Neural progenitor cell (in vitro differentiated cells): ENCODE data around the gene COL20A1. TPM values are rescaled to one million over a fixed set of nuclear protein-coding genes. Genes with fewer than 3 reads are reported as not detected.

Source experiments
- DNase-seq: peaks from one replicate; pipeline ENCODE4 v3.0.0-alpha.2; 2016; ENCODE audit warnings: low spot score
- H2AFZ ChIP-seq: fragments of 200-600 bp; sonication (generic); replicated peaks from 2 replicates; pipeline ENCODE4 v1.6.1; 2016; ENCODE audit warnings: antibody characterized with exemption
- H3F3A ChIP-seq: fragments of 200-600 bp; sonication (generic); 2 replicates; pipeline ENCODE4 v1.6.1; 2016; ENCODE audit warnings: antibody characterized with exemption, low read depth
- H3K27ac ChIP-seq: fragments of 200-600 bp; sonication (generic); 2 replicates; pipeline ENCODE4 v1.5.1; 2016; ENCODE audit warnings: mild to moderate bottlenecking
- H3K27me3 ChIP-seq: fragments of 200-600 bp; sonication (generic); 2 replicates; pipeline ENCODE4 v1.6.1; 2016; ENCODE audit warnings: mild to moderate bottlenecking, moderate library complexity
- H3K36me3 ChIP-seq: fragments of 200-600 bp; sonication (generic); 2 replicates; pipeline ENCODE4 v1.5.1; 2016
- H3K4me1 ChIP-seq: fragments of 200-600 bp; sonication (generic); 2 replicates; pipeline ENCODE4 v1.6.1; 2016; ENCODE audit warnings: mixed run types
- H3K4me2 ChIP-seq: fragments of 200-600 bp; sonication (generic); 2 replicates; pipeline ENCODE4 v1.6.1; 2016
- H3K4me3 ChIP-seq: fragments of 200-600 bp; sonication (generic); 2 replicates; pipeline ENCODE4 v1.5.1; 2016
- H3K79me2 ChIP-seq: fragments of 200-600 bp; sonication (generic); 2 replicates; pipeline ENCODE4 v1.6.1; 2016; ENCODE audit warnings: low read depth
- H3K9ac ChIP-seq: fragments of 200-600 bp; sonication (generic); 2 replicates; pipeline ENCODE4 v1.6.1; 2016
- H3K9me3 ChIP-seq: fragments of 200-600 bp; sonication (generic); 2 replicates; pipeline ENCODE4 v1.5.1; 2016; ENCODE audit warnings: low read depth
- H4K20me1 ChIP-seq: fragments of 200-600 bp; sonication (generic); 2 replicates; pipeline ENCODE4 v1.6.1; 2016; ENCODE audit warnings: low read depth
- H3K27ac Mint-ChIP-seq: 3 replicates; pipeline ENCODE4 v1.8.0; 2021; ENCODE audit warnings: mixed read lengths
- H3K27me3 Mint-ChIP-seq: 2 replicates; pipeline ENCODE4 v1.8.0; 2022; ENCODE audit warnings: low read depth, mild to moderate bottlenecking, inconsistent platforms, moderate library complexity, mixed read lengths; ENCODE audit not compliant: insufficient read depth
- H3K36me3 Mint-ChIP-seq: 3 replicates; pipeline ENCODE4 v1.8.0; 2021; ENCODE audit warnings: mixed read lengths
- H3K4me1 Mint-ChIP-seq: 3 replicates; pipeline ENCODE4 v1.8.0; 2021; ENCODE audit warnings: mixed read lengths
- H3K4me3 Mint-ChIP-seq: 3 replicates; pipeline ENCODE4 v1.8.0; 2021; ENCODE audit warnings: mild to moderate bottlenecking, moderate library complexity, mixed read lengths
- H3K9me3 Mint-ChIP-seq: 3 replicates; pipeline ENCODE4 v1.8.0; 2020; ENCODE audit warnings: mixed read lengths
- EZH2 ChIP-seq: fragments of 200-600 bp; sonication (generic); IDR thresholded peaks from 2 replicates; pipeline ENCODE4 v1.6.1; 2017; ENCODE audit warnings: antibody characterized with exemption, mild to moderate bottlenecking, moderate library complexity
- EZH2phosphoT487 ChIP-seq: fragments of 200-600 bp; sonication (generic); IDR thresholded peaks from 2 replicates; pipeline ENCODE4 v1.6.1; 2017; ENCODE audit warnings: antibody characterized with exemption
- total RNA-seq: library from RNA; depleted of rRNA; stranded (reverse); fragments of >200 nt; gene quantifications from 2 replicates; pipeline ENCODE4 v1.2.3, GENCODE V29; 2015; ENCODE audit warnings: low replicate concordance
- TF ChIP-seq, protein P1 (sequence below): fragments of 200-600 bp; sonication (generic); IDR thresholded peaks from 2 replicates; pipeline ENCODE4 v1.5.1; 2017; ENCODE audit warnings: antibody characterized with exemption, mild to moderate bottlenecking

The COL20A1 gene
- total RNA-seq, 1 donor from 2014 or later = 0.37 TPM

- Mint-ChIP-seq H3K9me3 (peaks cover 2% of the 10 kb centered on the region), H3K36me3 (peaks cover 9% of the 10 kb centered on the region), H3K4me3 (peak overlapping the region; percentile 64), H3K4me1 (peaks cover 23% of the 10 kb centered on the region), H3K27me3 (peaks cover 2% of the 10 kb centered on the region), H3K27ac (no peak overlapping the region)
- no peaks in the 10 kb centered on the region for H3K9me3 ChIP-seq
- peaks cover 13% of the 10 kb centered on the region for H3K4me1 ChIP-seq
- H4K20me1 ChIP-seq = peaks cover 36% of the 10 kb centered on the region
- H3K27ac ChIP-seq = no peak overlapping the region
- H3K36me3 ChIP-seq = no peaks in the 10 kb centered on the region
- H3K9ac ChIP-seq = no peak overlapping the region
- no peak for DNase-seq
- no peak overlapping the region for H3K4me3 ChIP-seq
- H3K79me2 ChIP-seq = peaks cover 42% of the 10 kb centered on the region
- no peak for TF ChIP-seq EZH2
- TF ChIP-seq EZH2phosphoT487 = no peak
- TF ChIP-seq, protein P1, sequence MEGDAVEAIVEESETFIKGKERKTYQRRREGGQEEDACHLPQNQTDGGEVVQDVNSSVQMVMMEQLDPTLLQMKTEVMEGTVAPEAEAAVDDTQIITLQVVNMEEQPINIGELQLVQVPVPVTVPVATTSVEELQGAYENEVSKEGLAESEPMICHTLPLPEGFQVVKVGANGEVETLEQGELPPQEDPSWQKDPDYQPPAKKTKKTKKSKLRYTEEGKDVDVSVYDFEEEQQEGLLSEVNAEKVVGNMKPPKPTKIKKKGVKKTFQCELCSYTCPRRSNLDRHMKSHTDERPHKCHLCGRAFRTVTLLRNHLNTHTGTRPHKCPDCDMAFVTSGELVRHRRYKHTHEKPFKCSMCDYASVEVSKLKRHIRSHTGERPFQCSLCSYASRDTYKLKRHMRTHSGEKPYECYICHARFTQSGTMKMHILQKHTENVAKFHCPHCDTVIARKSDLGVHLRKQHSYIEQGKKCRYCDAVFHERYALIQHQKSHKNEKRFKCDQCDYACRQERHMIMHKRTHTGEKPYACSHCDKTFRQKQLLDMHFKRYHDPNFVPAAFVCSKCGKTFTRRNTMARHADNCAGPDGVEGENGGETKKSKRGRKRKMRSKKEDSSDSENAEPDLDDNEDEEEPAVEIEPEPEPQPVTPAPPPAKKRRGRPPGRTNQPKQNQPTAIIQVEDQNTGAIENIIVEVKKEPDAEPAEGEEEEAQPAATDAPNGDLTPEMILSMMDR = no peak
- peak overlapping the region; percentile 99 for H3K4me2 ChIP-seq
- no peaks in the 10 kb centered on the region for H3K27me3 ChIP-seq
- no peak overlapping the region for H2AFZ ChIP-seq
- no peaks in the 10 kb centered on the region for H3F3A ChIP-seq
Measured at GRCh38 chr20:63274381-63275228, 18.4 kb upstream of the COL20A1 start.

GRCh38 chr20:63275825-63276224 lies 17.2 kb upstream of the COL20A1 start:
- Histone ChIP-seq H3K79me2 (peaks cover 42% of the 10 kb centered on the region), H3K4me2 (no peak overlapping the region), H2AFZ (no peak overlapping the region), H4K20me1 (peaks cover 36% of the 10 kb centered on the region), H3K36me3 (no peaks in the 10 kb centered on the region), H3K9me3 (no peaks in the 10 kb centered on the region), H3K4me3 (no peak overlapping the region), H3K9ac (no peak overlapping the region), H3K27me3 (no peaks in the 10 kb centered on the region), H3K27ac (no peak overlapping the region), H3F3A (no peaks in the 10 kb centered on the region), H3K4me1 (peaks cover 13% of the 10 kb centered on the region)
- Mint-ChIP-seq H3K9me3 (peaks cover 2% of the 10 kb centered on the region), H3K36me3 (peaks cover 9% of the 10 kb centered on the region), H3K27me3 (peaks cover 2% of the 10 kb centered on the region), H3K4me1 (peaks cover 18% of the 10 kb centered on the region), H3K4me3 (no peak overlapping the region), H3K27ac (no peak overlapping the region)
- TF ChIP-seq, protein P1 = no peak
- TF ChIP-seq EZH2 (no peak), EZH2phosphoT487 (no peak)
- no peak for DNase-seq

- TF ChIP-seq EZH2 = no peak
- no peak for TF ChIP-seq EZH2phosphoT487
- TF ChIP-seq, protein P1 = no peak
- Mint-ChIP-seq H3K27ac (no peak overlapping the region), H3K27me3 (no peaks in the 10 kb centered on the region), H3K9me3 (peaks cover 2% of the 10 kb centered on the region), H3K36me3 (peaks cover 5% of the 10 kb centered on the region), H3K4me1 (peaks cover 12% of the 10 kb centered on the region), H3K4me3 (no peak overlapping the region)
- Histone ChIP-seq H3K4me2 (no peak overlapping the region), H3K36me3 (no peaks in the 10 kb centered on the region), H3K27me3 (no peaks in the 10 kb centered on the region), H4K20me1 (peaks cover 36% of the 10 kb centered on the region), H2AFZ (no peak overlapping the region), H3K4me1 (peaks cover 11% of the 10 kb centered on the region), H3K9me3 (no peaks in the 10 kb centered on the region), H3F3A (no peaks in the 10 kb centered on the region), H3K9ac (no peak overlapping the region), H3K27ac (no peak overlapping the region), H3K4me3 (no peak overlapping the region), H3K79me2 (peaks cover 40% of the 10 kb centered on the region)
- DNase-seq = no peak
Measured at GRCh38 chr20:63276956-63277355, 16.0 kb upstream of the COL20A1 start.
